Panc1 (cell line): ENCODE data around the gene PDZRN4. TPM values are rescaled to one million over a fixed set of nuclear protein-coding genes. Genes with fewer than 3 reads are reported as not detected.

Source experiments
- ATAC-seq: fragments of 200-7000 bp; cut with Tn5 transposase; 2 replicates; pipeline ENCODE4 v1.9.1; 2020; ENCODE audit warnings: mild to moderate bottlenecking, moderate library complexity
- BruUV-seq: library from RNA; stranded (reverse); fragments of 400-500 nt; replicated peaks from 2 replicates; lab custom pipeline; 2021; lab: Mats Ljungman, UMichigan
- CTCF ChIA-PET: fragments of 300-600 bp; sonication (Branson Sonifier 250); formaldehyde crosslinking; loops from one replicate; lab custom pipeline; 2022; ENCODE audit warnings: antibody characterized with exemption; lab: Charles Lee
- POLR2A ChIA-PET: fragments of 300-600 bp; sonication (Branson Sonifier 250); formaldehyde crosslinking; loops from one replicate; lab custom pipeline; 2022; ENCODE audit warnings: antibody characterized with exemption; lab: Charles Lee
- DNase-seq: peaks from one replicate; pipeline ENCODE4 v3.0.0-alpha.2; 2010; ENCODE audit warnings: low read depth, low spot score
- H3K27ac ChIP-seq: 2 replicates; pipeline ENCODE4 v1.5.1; 2011; ENCODE audit warnings: mild to moderate bottlenecking, low read length, inconsistent platforms
- H3K27me3 ChIP-seq: fragments of 200-500 bp; sonication (Bioruptor generic); 2 replicates; pipeline ENCODE4 v1.6.0; 2014; ENCODE audit warnings: low read length, inconsistent platforms; ENCODE audit not compliant: control insufficient read depth, insufficient read depth
- H3K36me3 ChIP-seq: fragments of 200-500 bp; sonication (Bioruptor generic); 2 replicates; pipeline ENCODE4 v1.5.1; 2014; ENCODE audit warnings: inconsistent platforms, mild to moderate bottlenecking, low read length, moderate library complexity; ENCODE audit not compliant: control insufficient read depth, insufficient read depth
- H3K4me1 ChIP-seq: 2 replicates; pipeline ENCODE4 v1.5.1; 2011; ENCODE audit warnings: inconsistent platforms, mild to moderate bottlenecking, low read length, moderate library complexity; ENCODE audit not compliant: control insufficient read depth, insufficient read depth
- H3K4me3 ChIP-seq, 2 experiments: 2 replicates each; pipeline ENCODE4 v1.5.1; 2011 to 2012; ENCODE audit warnings: low read depth in 2 of 2, low read length in 2 of 2, mild to moderate bottlenecking in 2 of 2, inconsistent platforms in 1 of 2, moderate library complexity in 1 of 2
- H3K9me3 ChIP-seq: fragments of 200-500 bp; sonication (Bioruptor generic); 2 replicates; pipeline ENCODE4 v1.5.1; 2014; ENCODE audit warnings: low read depth, mild to moderate bottlenecking, inconsistent platforms, low read length, moderate library complexity; ENCODE audit not compliant: control insufficient read depth, insufficient read depth
- POLR2AphosphoS5 ChIP-seq: IDR thresholded peaks from 2 replicates; pipeline ENCODE4 v1.6.1; 2012; ENCODE audit warnings: mild to moderate bottlenecking, low read depth, low read length, moderate library complexity
- SIN3A ChIP-seq: IDR thresholded peaks from 2 replicates; pipeline ENCODE4 v1.6.1; 2012; ENCODE audit warnings: low read depth, mild to moderate bottlenecking, low read length, moderate library complexity, borderline replicate concordance; ENCODE audit not compliant: insufficient read depth
- TCF7L2 ChIP-seq: IDR thresholded peaks from 2 replicates; pipeline ENCODE4 v1.6.1; 2011; ENCODE audit warnings: mild to moderate bottlenecking, low read depth, low read length, inconsistent platforms
- in situ Hi-C: cut with HindIII; loops from 2 replicates; pipeline ENCODE4 v1.10.0; 2016; ENCODE audit warnings: low sequenced_read_pairs, low pct_unique_long_range_greater_than_20kb
- intact Hi-C: fragments of 100-400 bp; cut with micrococcal nuclease; formaldehyde crosslinking; loops from one replicate; pipeline ENCODE4 v1.10.0; 2022; ENCODE audit not compliant: unreplicated experiment
- total RNA-seq: library from RNA; stranded (reverse); gene quantifications from one replicate; pipeline ENCODE4 v1.2.1, GENCODE V29; 2021; ENCODE audit not compliant: unreplicated experiment
- TF ChIP-seq, protein P1 (sequence below), 2 experiments: IDR thresholded peaks; 2 replicates each; pipeline ENCODE4 v1.6.1; 2011 to 2012; ENCODE audit warnings: low read depth in 2 of 2, control low read depth in 1 of 2, low read length in 1 of 2, mild to moderate bottlenecking in 1 of 2, moderate library complexity in 1 of 2; ENCODE audit not compliant: insufficient read depth in 1 of 2
- TF ChIP-seq, protein P2 (sequence below): fragments of 450-650 bp; IDR thresholded peaks from 2 replicates; pipeline ENCODE4 v1.5.1; 2017; ENCODE audit warnings: mild to moderate bottlenecking

PDZRN4 gene
- total RNA-seq, 1 experiment from 2014 or later, result not detected

GRCh38 chr12:41460906-41461305 lies 272.8 kb downstream of the PDZRN4 start:
- Histone ChIP-seq H3K9me3 (no peaks in the 10 kb centered on the region), H3K4me3 (no peak overlapping the region), H3K27ac (no peak overlapping the region), H3K36me3 (no peaks in the 10 kb centered on the region), H3K4me1 (no peaks in the 10 kb centered on the region), H3K27me3 (no peaks in the 10 kb centered on the region)
- DNase-seq, result no peak
- BruUV-seq, result no TSS peak
- in situ Hi-C loops, result no loop called here
- intact Hi-C loops, result no loop called here
- TF ChIP-seq, protein P1, sequence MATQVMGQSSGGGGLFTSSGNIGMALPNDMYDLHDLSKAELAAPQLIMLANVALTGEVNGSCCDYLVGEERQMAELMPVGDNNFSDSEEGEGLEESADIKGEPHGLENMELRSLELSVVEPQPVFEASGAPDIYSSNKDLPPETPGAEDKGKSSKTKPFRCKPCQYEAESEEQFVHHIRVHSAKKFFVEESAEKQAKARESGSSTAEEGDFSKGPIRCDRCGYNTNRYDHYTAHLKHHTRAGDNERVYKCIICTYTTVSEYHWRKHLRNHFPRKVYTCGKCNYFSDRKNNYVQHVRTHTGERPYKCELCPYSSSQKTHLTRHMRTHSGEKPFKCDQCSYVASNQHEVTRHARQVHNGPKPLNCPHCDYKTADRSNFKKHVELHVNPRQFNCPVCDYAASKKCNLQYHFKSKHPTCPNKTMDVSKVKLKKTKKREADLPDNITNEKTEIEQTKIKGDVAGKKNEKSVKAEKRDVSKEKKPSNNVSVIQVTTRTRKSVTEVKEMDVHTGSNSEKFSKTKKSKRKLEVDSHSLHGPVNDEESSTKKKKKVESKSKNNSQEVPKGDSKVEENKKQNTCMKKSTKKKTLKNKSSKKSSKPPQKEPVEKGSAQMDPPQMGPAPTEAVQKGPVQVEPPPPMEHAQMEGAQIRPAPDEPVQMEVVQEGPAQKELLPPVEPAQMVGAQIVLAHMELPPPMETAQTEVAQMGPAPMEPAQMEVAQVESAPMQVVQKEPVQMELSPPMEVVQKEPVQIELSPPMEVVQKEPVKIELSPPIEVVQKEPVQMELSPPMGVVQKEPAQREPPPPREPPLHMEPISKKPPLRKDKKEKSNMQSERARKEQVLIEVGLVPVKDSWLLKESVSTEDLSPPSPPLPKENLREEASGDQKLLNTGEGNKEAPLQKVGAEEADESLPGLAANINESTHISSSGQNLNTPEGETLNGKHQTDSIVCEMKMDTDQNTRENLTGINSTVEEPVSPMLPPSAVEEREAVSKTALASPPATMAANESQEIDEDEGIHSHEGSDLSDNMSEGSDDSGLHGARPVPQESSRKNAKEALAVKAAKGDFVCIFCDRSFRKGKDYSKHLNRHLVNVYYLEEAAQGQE (IDR thresholded peaks at IDR 0.05; ENCODE audit: insufficient read depth in 1 of 2, low read depth in 2 of 2, low read length in 1 of 2), result no peak
- TF ChIP-seq SIN3A (no peak), TCF7L2 (no peak), POLR2AphosphoS5 (no peak)
- TF ChIP-seq, protein P2, sequence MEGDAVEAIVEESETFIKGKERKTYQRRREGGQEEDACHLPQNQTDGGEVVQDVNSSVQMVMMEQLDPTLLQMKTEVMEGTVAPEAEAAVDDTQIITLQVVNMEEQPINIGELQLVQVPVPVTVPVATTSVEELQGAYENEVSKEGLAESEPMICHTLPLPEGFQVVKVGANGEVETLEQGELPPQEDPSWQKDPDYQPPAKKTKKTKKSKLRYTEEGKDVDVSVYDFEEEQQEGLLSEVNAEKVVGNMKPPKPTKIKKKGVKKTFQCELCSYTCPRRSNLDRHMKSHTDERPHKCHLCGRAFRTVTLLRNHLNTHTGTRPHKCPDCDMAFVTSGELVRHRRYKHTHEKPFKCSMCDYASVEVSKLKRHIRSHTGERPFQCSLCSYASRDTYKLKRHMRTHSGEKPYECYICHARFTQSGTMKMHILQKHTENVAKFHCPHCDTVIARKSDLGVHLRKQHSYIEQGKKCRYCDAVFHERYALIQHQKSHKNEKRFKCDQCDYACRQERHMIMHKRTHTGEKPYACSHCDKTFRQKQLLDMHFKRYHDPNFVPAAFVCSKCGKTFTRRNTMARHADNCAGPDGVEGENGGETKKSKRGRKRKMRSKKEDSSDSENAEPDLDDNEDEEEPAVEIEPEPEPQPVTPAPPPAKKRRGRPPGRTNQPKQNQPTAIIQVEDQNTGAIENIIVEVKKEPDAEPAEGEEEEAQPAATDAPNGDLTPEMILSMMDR, result no peak
- no peak for ATAC-seq
- ChIA-PET CTCF (no interaction called here), POLR2A (no interaction called here)

DNA sequence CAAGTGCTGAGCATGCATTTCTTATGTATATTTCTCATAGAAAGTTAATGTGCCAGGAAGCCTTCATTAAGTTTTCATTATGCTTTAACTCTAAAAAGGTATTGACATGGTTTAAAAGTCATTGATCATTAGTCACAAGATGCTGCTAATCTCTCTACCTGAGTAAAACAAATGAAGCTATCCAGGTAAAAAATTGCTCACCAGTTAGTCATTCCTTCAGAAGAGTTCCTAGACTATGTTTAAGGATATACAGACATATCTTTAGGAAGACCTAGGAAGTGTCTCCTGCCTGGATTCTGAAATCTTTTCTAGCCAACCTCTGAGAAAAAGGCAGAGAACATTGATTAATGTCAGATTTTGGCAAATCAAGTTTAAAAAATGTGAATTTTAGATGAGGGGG lies 274.2 kb downstream of the PDZRN4 start:
- H3K9me3 ChIP-seq, result no peaks in the 10 kb centered on the region
- POLR2A ChIA-PET, result no interaction called here
- CTCF ChIA-PET, result no interaction called here
- H3K27me3 ChIP-seq, result no peaks in the 10 kb centered on the region
- H3K27ac ChIP-seq, result no peak overlapping the region
- intact Hi-C loops, result no loop called here
- no peaks in the 10 kb centered on the region for H3K36me3 ChIP-seq
- in situ Hi-C loops, result no loop called here
- ATAC-seq (no peak), DNase-seq (no peak)
- no peak for TF ChIP-seq SIN3A
- TF ChIP-seq POLR2AphosphoS5, result no peak
- no peak for TF ChIP-seq TCF7L2
- TF ChIP-seq, protein P2, result no peak
- TF ChIP-seq, protein P1 (IDR thresholded peaks at IDR 0.05; ENCODE audit: insufficient read depth in 1 of 2, low read depth in 2 of 2, low read length in 1 of 2), result no peak
- BruUV-seq, result no TSS peak
- no peak overlapping the region for H3K4me3 ChIP-seq
- H3K4me1 ChIP-seq, result no peaks in the 10 kb centered on the region
